B cell (primary cell): ENCODE data around the gene ATP6V0E2.

Experiments
- CTCF ChIP-seq: fragments of 200-600 bp; IDR thresholded peaks from one replicate; pipeline ENCODE4 v1.8.0; 2022; ENCODE audit warnings: antibody characterized with exemption, mild to moderate bottlenecking
- EZH2 ChIP-seq: IDR thresholded peaks from 2 replicates; pipeline ENCODE4 v1.6.1; 2012; ENCODE audit warnings: borderline replicate concordance, low read depth, mild to moderate bottlenecking, moderate library complexity, low read length; ENCODE audit not compliant: insufficient read depth, poor library complexity, severe bottlenecking

DNA sequence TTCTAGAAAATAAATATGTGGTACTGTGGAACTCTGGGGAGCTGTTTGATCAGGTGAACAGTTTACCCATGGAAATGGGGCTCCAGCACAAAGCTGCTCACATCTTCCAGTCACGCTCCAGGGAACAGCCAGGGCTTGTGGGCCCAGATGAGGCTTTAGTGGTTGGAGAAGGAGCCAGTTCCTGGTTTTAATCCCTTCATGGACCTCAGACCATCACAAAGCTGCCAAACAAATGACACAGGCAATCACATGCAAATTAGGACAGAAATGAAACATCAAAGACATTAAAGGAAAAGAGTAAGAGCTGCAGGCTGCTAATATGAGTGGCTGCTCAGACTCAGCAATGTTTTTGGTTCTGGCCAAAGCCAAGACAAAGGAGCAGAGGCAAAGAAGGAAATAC, 2.2 kb upstream of the ATP6V0E2 start:
- TF ChIP-seq CTCF (no peak), EZH2 (no peak)
